ENCODE measurements around the gene NTRK2.

GRCh38 chr9:84673806-84674205 is 4.3 kb downstream of the NTRK2 start:
- TF ChIP-seq CTCF (IDR thresholded peaks at IDR 0.05) = no peak
- TF ChIP-seq POLR2A (IDR thresholded peaks at IDR 0.05) = no peak
